ENCODE data around the gene DCTN3. TPM values are rescaled to one million over a fixed set of nuclear protein-coding genes. Genes with fewer than 3 reads are reported as not detected.

Gene DCTN3
- total and polyA plus RNA-seq, 5 experiments from 2014 or later: 60.0 to 140 (median 117) TPM

GRCh38 chr9:34612788-34613390 lies 7.4 kb downstream of the DCTN3 start:
- peak; percentile 36 to 86 (median 67) for DNase-seq
- peak overlapping the region; percentile 88 to 95 (median 92) for H3K4me3 Mint-ChIP-seq
- no peaks in the 10 kb centered on the region for H3K27me3 Mint-ChIP-seq
- ATAC-seq: peak; percentile 43
- POLR2A ChIA-PET: interaction anchor here (0.6 to 3.1 kb wide), 8 partner anchors 8 to 52 kb away, joined by 3 to 30 read pairs (median 8); partner anchors contain the start of genes ARID3C, DCTN3, GALT and SIGMAR1
- H3K4me1 Mint-ChIP-seq: peaks cover 11 to 31% (median 22%) of the 10 kb centered on the region in 4 donors
- peaks cover 6 to 29% (median 7%) of the 10 kb centered on the region in 3 donors for H3K36me3 Mint-ChIP-seq
- H3K9me3 Mint-ChIP-seq: no peaks in the 10 kb centered on the region
- peak overlapping the region; percentile 77 to 99 (median 92) for H3K27ac Mint-ChIP-seq

GRCh38 chr9:34611811-34612787 lies 8.2 kb downstream of the DCTN3 start, which contains the start of gene RPP25L:
TSS of gene RPP25L (minus strand) at chr9:34612097. CDS start at chr9:34611296, 801 bp downstream.
- peak within 1 kb of the TSS; percentile 77 to 99 (median 95) for H3K27ac Mint-ChIP-seq
- peak within 1 kb of the TSS; percentile 88 to 95 (median 92) for H3K4me3 Mint-ChIP-seq
- peaks cover 11 to 31% (median 22%) of the 10 kb centered on the region in 4 donors for H3K4me1 Mint-ChIP-seq
- POLR2A ChIA-PET: interaction anchor here (0.6 to 3.1 kb wide), 10 partner anchors 8 to 53 kb away, joined by 3 to 30 read pairs (median 7); partner anchors contain the start of genes ARID3C, CCL27, DCTN3 and GALT
- H3K9me3 Mint-ChIP-seq: no peaks in the 10 kb centered on the region
- H3K36me3 Mint-ChIP-seq: peaks cover 6 to 21% (median 7%) of the 10 kb centered on the region in 3 donors
- DNase-seq: peak; percentile 72 to 92 (median 84)
- ATAC-seq: peak; percentile 86 to 87
- H3K27me3 Mint-ChIP-seq: no peaks in the 10 kb centered on the region

GRCh38 chr9:34611251-34611810 lies 9.0 kb downstream of the DCTN3 start:
- POLR2A ChIA-PET: interaction anchor here (0.5 to 3.1 kb wide), 7 partner anchors 9 to 165 kb away, joined by 3 to 30 read pairs (median 7); partner anchors contain the start of genes CCL27, DCTN3, GALT and SIGMAR1

GRCh38 chr9:34610434-34611206 lies 9.7 kb downstream of the DCTN3 start:
- Mint-ChIP-seq H3K27me3 (no peaks in the 10 kb centered on the region), H3K27ac (peak overlapping the region; percentile 18 to 97 (median 75)), H3K36me3 (peaks cover 0 to 8% (median 0%) of the 10 kb centered on the region in 3 donors), H3K4me3 (peak overlapping the region; percentile 5 to 95 (median 90)), H3K9me3 (no peaks in the 10 kb centered on the region), H3K4me1 (peaks cover 7 to 31% (median 22%) of the 10 kb centered on the region in 4 donors)
- DNase-seq: no peak
- no peak for ATAC-seq
- POLR2A ChIA-PET: interaction anchor here (0.5 to 3.1 kb wide), 6 partner anchors 10 to 164 kb away, joined by 3 to 30 read pairs (median 8); partner anchors contain the start of genes DCTN3, GALT and SIGMAR1

More at GRCh38 chr9:34611251-34611810, 9.0 kb downstream of the DCTN3 start:
- Mint-ChIP-seq H3K27ac (peak overlapping the region; percentile 77 to 99 (median 95)), H3K4me3 (peak overlapping the region; percentile 88 to 95 (median 92)), H3K27me3 (no peaks in the 10 kb centered on the region), H3K4me1 (peaks cover 8 to 31% (median 22%) of the 10 kb centered on the region in 4 donors), H3K9me3 (no peaks in the 10 kb centered on the region), H3K36me3 (peaks cover 0 to 15% (median 2%) of the 10 kb centered on the region in 3 donors)
- ATAC-seq (peak in 1 of 2 donors; percentile 6), DNase-seq (no peak)

GRCh38 chr9:34607331-34607730 lies 13.0 kb downstream of the DCTN3 start:
- H3K4me3 Mint-ChIP-seq: no peak overlapping the region
- DNase-seq (no peak), ATAC-seq (no peak)
- peaks cover 0 to 6% (median 2%) of the 10 kb centered on the region in 5 donors for H3K27me3 Mint-ChIP-seq
- POLR2A ChIA-PET: interaction anchor here (1.4 kb wide), 1 partner anchor 13 kb away, joined by 4 read pairs; the partner anchor contains the start of gene DCTN3
- H3K36me3 Mint-ChIP-seq: no peaks in the 10 kb centered on the region
- no peaks in the 10 kb centered on the region for H3K9me3 Mint-ChIP-seq
- no peak overlapping the region for H3K27ac Mint-ChIP-seq
- peaks cover 6 to 22% (median 17%) of the 10 kb centered on the region in 4 donors for H3K4me1 Mint-ChIP-seq

GRCh38 chr9:34606905-34607304 lies 13.4 kb downstream of the DCTN3 start:
- H3K4me1 Mint-ChIP-seq: peaks cover 5 to 18% (median 16%) of the 10 kb centered on the region in 4 donors
- DNase-seq (no peak), ATAC-seq (no peak)
- H3K27ac Mint-ChIP-seq: no peak overlapping the region
- peaks cover 0 to 6% (median 2%) of the 10 kb centered on the region in 5 donors for H3K27me3 Mint-ChIP-seq
- POLR2A ChIA-PET: interaction anchor here (1.4 kb wide), 1 partner anchor 13 kb away, joined by 4 read pairs; the partner anchor contains the start of gene DCTN3
- H3K36me3 Mint-ChIP-seq: no peaks in the 10 kb centered on the region
- no peaks in the 10 kb centered on the region for H3K9me3 Mint-ChIP-seq
- H3K4me3 Mint-ChIP-seq: no peak overlapping the region

GRCh38 chr9:34606190-34606589 lies 14.1 kb downstream of the DCTN3 start:
- POLR2A ChIA-PET: interaction anchor here (1.4 kb wide), 1 partner anchor 14 kb away, joined by 4 read pairs; the partner anchor contains the start of gene DCTN3
- no peak for ATAC-seq
- Mint-ChIP-seq H3K9me3 (no peaks in the 10 kb centered on the region), H3K4me1 (peaks cover under 1 to 12% (median 11%) of the 10 kb centered on the region in 4 donors), H3K27me3 (peaks cover 0 to 8% (median 3%) of the 10 kb centered on the region in 5 donors), H3K4me3 (no peak overlapping the region), H3K27ac (no peak overlapping the region), H3K36me3 (no peaks in the 10 kb centered on the region)
- no peak for DNase-seq

GRCh38 chr9:34603610-34604231 lies 16.6 kb downstream of the DCTN3 start:
- H3K36me3 Mint-ChIP-seq: no peaks in the 10 kb centered on the region
- H3K27me3 Mint-ChIP-seq: peaks cover 0 to 8% (median 3%) of the 10 kb centered on the region in 5 donors
- H3K4me3 Mint-ChIP-seq: no peak overlapping the region
- no peaks in the 10 kb centered on the region for H3K4me1 Mint-ChIP-seq
- peak; percentile 99 for ATAC-seq
- POLR2A ChIA-PET: no interaction called here
- H3K9me3 Mint-ChIP-seq: no peaks in the 10 kb centered on the region
- DNase-seq: peak; percentile 61 to 87 (median 77)
- H3K27ac Mint-ChIP-seq: peak overlapping the region in 1 of 10 donors; percentile 30

GRCh38 chr9:34601937-34602573 lies 18.2 kb downstream of the DCTN3 start:
- no peak for DNase-seq
- Mint-ChIP-seq H3K4me1 (no peaks in the 10 kb centered on the region), H3K27ac (no peak overlapping the region), H3K27me3 (peaks cover 3 to 14% (median 10%) of the 10 kb centered on the region in 5 donors), H3K9me3 (no peaks in the 10 kb centered on the region), H3K36me3 (no peaks in the 10 kb centered on the region), H3K4me3 (no peak overlapping the region)
- ATAC-seq: no peak
- POLR2A ChIA-PET: no interaction called here

GRCh38 chr9:34600908-34601307 lies 19.4 kb downstream of the DCTN3 start:
- no peaks in the 10 kb centered on the region for H3K4me1 Mint-ChIP-seq

More at GRCh38 chr9:34600908-34601307, 19.4 kb downstream of the DCTN3 start:
- H3K4me3 Mint-ChIP-seq: no peak overlapping the region
- no peak for DNase-seq
- H3K27ac Mint-ChIP-seq: no peak overlapping the region
- POLR2A ChIA-PET: no interaction called here
- H3K9me3 Mint-ChIP-seq: no peaks in the 10 kb centered on the region
- ATAC-seq: no peak
- no peaks in the 10 kb centered on the region for H3K36me3 Mint-ChIP-seq
- H3K27me3 Mint-ChIP-seq: peaks cover 11 to 22% (median 19%) of the 10 kb centered on the region in 5 donors

All from naive thymus-derived CD8-positive, alpha-beta T cell (primary cell).